ENCODE measurements around the gene CARD10.

The CARD10 gene

GRCh38 chr22:37547251-37547741 is 28.1 kb upstream of the CARD10 start:
- H2AFZ ChIP-seq (ENCODE audit: low read depth, low read length): no peak overlapping the region
- no peaks in the 10 kb centered on the region for H3K79me2 ChIP-seq (ENCODE audit: low read length)
- peaks cover 13% of the 10 kb centered on the region for H3K27me3 ChIP-seq (ENCODE audit: low read depth, low read length)
- peaks cover 16% of the 10 kb centered on the region for H3K4me1 ChIP-seq (ENCODE audit: low read length)
- no peaks in the 10 kb centered on the region for H3K9me3 ChIP-seq (ENCODE audit: insufficient read depth, low read length)
- no peaks in the 10 kb centered on the region for H3K36me3 ChIP-seq (replicated peaks; ENCODE audit: low read depth, low read length)
- no peak for TF ChIP-seq EZH2phosphoT487 (IDR thresholded peaks at IDR 0.05; ENCODE audit: low read depth)
- TF ChIP-seq CTCF (IDR thresholded peaks at IDR 0.05; ENCODE audit: low read depth, low read length): no peak
- no peaks in the 10 kb centered on the region for H4K20me1 ChIP-seq (ENCODE audit: insufficient read depth, low read length)
- H3K27ac ChIP-seq (ENCODE audit: low read length): no peak overlapping the region
- no peak overlapping the region for H3K4me2 ChIP-seq (ENCODE audit: low read length)
- H3K9ac ChIP-seq (ENCODE audit: low read length): no peak overlapping the region
- H3K4me3 ChIP-seq (ENCODE audit: low read length): no peak overlapping the region

- Histone ChIP-seq H3K27me3 (ENCODE audit: low read depth, low read length) (peaks cover 12% of the 10 kb centered on the region), H4K20me1 (ENCODE audit: insufficient read depth, low read length) (no peaks in the 10 kb centered on the region), H3K36me3 (replicated peaks; ENCODE audit: low read depth, low read length) (no peaks in the 10 kb centered on the region), H3K4me2 (ENCODE audit: low read length) (no peak overlapping the region), H3K9me3 (ENCODE audit: insufficient read depth, low read length) (no peaks in the 10 kb centered on the region), H2AFZ (ENCODE audit: low read depth, low read length) (no peak overlapping the region), H3K4me3 (ENCODE audit: low read length) (no peak overlapping the region), H3K9ac (ENCODE audit: low read length) (no peak overlapping the region), H3K4me1 (ENCODE audit: low read length) (peaks cover 23% of the 10 kb centered on the region), H3K79me2 (ENCODE audit: low read length) (no peaks in the 10 kb centered on the region), H3K27ac (ENCODE audit: low read length) (no peak overlapping the region)
- TF ChIP-seq EZH2phosphoT487 (IDR thresholded peaks at IDR 0.05; ENCODE audit: low read depth) (no peak), CTCF (IDR thresholded peaks at IDR 0.05; ENCODE audit: low read depth, low read length) (no peak)
These were observed 27.4 kb upstream of the CARD10 start for GRCh38 chr22:37546437-37547250.

- TF ChIP-seq CTCF (IDR thresholded peaks at IDR 0.05; ENCODE audit: low read depth, low read length): no peak
- TF ChIP-seq EZH2phosphoT487 (IDR thresholded peaks at IDR 0.05; ENCODE audit: low read depth): no peak
- no peaks in the 10 kb centered on the region for H3K9me3 ChIP-seq (ENCODE audit: insufficient read depth, low read length)
- H3K27me3 ChIP-seq (ENCODE audit: low read depth, low read length): peaks cover 5% of the 10 kb centered on the region; the same call in 1 of the 2 replicates
- H3K4me2 ChIP-seq (ENCODE audit: low read length): peak overlapping the region; percentile 21; the same call in 1 of the 2 replicates
- H4K20me1 ChIP-seq (ENCODE audit: insufficient read depth, low read length): no peaks in the 10 kb centered on the region
- H3K36me3 ChIP-seq (replicated peaks; ENCODE audit: low read depth, low read length): no peaks in the 10 kb centered on the region
- no peak overlapping the region for H3K27ac ChIP-seq (ENCODE audit: low read length)
- peak overlapping the region; percentile 87; the same call in 1 of the 2 replicates for H2AFZ ChIP-seq (ENCODE audit: low read depth, low read length)
- peaks cover 30% of the 10 kb centered on the region for H3K4me1 ChIP-seq (ENCODE audit: low read length)
- H3K4me3 ChIP-seq (ENCODE audit: low read length): no peak overlapping the region
- no peaks in the 10 kb centered on the region for H3K79me2 ChIP-seq (ENCODE audit: low read length)
- no peak overlapping the region for H3K9ac ChIP-seq (ENCODE audit: low read length)
These were observed 26.7 kb upstream of the CARD10 start for GRCh38 chr22:37545703-37546436.
